Choroid plexus epithelial cell (primary cell): ENCODE data around the gene RGL3.

ENCODE experiments used
- DNase-seq: peaks from one replicate; pipeline ENCODE4 v3.0.0-alpha.2; 2010; ENCODE audit warnings: low read depth
- H3K4me3 ChIP-seq: 2 replicates; pipeline ENCODE4 v1.5.1; 2011; ENCODE audit warnings: low read depth, mild to moderate bottlenecking, control low read depth, low read length, moderate library complexity
- TF ChIP-seq, protein P1 (sequence below): conservative IDR thresholded peaks from 2 replicates; pipeline ENCODE4 v1.5.1; 2011; ENCODE audit warnings: low read depth, mild to moderate bottlenecking, control low read depth, inconsistent platforms, low read length, moderate library complexity

Gene RGL3

DNA sequence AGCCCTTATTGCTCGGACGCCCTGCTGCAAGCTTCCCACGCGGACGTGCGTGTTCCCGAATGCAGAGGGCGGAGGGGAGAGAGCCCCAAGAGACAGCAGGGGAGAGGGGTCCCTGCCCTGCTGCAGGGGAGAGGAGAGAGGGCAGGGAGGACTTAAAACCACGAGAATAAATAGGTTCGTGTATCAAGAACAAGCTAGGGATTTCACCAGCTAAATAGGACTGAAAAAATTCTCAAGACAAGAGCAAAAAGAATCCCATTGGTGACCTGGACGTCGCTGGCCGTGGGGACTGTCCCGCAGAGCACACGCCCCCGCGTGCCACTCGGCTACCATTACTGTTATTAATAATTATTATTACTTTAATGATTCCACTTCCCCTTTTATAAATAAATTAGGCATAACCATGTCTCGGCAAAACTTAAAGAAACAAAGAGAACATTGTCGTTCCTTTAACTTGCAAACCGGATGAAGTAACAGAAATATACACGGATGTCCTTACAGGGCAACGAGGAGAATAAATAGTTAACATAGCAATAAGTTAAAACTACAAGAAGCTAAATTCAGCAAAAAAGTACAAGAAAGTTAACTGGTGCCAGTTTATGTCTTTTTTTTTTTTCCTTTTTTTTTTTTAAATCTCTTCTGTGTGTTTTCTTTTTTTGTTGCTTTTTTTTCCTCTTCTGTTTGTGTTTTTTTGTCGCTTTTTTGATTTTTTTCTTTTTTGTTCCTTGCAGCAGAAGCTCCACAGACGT is 32.9 kb upstream of the RGL3 start:
- peak overlapping the region; percentile 43 for H3K4me3 ChIP-seq
- peak; percentile 23 for DNase-seq
- TF ChIP-seq, protein P1, sequence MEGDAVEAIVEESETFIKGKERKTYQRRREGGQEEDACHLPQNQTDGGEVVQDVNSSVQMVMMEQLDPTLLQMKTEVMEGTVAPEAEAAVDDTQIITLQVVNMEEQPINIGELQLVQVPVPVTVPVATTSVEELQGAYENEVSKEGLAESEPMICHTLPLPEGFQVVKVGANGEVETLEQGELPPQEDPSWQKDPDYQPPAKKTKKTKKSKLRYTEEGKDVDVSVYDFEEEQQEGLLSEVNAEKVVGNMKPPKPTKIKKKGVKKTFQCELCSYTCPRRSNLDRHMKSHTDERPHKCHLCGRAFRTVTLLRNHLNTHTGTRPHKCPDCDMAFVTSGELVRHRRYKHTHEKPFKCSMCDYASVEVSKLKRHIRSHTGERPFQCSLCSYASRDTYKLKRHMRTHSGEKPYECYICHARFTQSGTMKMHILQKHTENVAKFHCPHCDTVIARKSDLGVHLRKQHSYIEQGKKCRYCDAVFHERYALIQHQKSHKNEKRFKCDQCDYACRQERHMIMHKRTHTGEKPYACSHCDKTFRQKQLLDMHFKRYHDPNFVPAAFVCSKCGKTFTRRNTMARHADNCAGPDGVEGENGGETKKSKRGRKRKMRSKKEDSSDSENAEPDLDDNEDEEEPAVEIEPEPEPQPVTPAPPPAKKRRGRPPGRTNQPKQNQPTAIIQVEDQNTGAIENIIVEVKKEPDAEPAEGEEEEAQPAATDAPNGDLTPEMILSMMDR = no peak

DNA sequence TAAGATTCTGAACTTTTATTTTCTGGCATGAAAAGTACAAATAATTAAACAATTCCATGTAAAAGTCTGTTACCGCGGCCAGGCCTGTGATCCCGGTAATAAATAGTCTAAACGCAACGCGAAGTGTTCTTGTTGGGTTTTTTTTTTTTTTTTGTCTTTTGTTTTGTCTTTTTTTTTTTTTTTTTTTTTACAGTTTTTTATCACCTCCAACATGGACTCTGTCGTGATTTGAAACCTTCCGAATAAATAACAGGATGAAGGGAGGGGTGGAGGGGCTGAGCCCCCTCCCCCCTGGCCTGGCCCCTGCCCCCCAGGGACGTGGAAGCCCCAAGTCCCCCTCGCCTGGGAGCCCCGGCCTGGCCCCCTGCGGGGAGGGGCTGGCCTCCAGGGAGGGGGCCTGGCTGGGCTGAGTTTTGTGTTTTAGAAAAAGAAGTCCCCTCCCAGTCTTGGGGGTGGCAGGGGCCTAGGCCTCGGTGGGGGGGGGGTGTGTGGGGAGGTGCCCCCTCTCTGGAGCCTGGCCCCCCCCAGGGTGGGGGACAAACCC is 32.3 kb upstream of the RGL3 start:
- TF ChIP-seq, protein P1 = no peak
- H3K4me3 ChIP-seq = peak overlapping the region; percentile 43
- no peak for DNase-seq

DNA sequence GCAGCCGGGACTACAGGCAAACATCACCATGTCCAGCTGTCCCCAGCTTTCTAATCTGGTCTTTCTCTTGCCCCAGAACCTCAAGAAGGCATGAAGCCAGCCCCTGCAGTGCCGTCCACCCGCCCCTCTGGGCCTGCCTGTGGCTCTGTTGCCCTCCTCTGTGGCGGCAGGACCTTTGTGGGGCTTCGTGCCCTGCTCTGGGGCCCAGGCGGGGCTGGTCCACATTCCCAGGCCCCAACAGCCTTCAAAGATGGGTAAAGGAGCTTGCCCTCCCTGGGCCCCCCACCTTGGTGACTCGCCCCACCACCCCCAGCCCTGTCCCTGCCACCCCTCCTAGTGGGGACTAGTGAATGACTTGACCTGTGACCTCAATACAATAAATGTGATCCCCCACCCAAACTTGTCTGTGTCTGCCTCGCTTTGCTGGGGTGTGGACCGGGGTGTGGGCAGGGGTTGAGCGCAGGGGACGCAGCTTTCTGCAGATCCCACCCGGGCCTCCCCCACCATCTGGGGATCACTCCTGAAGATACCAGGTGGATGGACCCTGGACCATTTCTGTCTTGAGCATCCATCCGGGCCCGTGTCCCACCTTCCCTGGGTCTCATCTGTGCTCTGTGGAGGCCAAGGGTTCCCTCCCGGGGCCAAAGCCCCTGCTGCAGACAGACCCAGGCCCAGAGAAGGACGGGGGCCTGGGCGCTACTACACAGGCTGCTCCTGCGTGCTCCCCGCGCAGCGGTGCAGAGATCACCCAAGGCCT is 31.6 kb upstream of the RGL3 start:
- H3K4me3 ChIP-seq = no peak overlapping the region
- TF ChIP-seq, protein P1 = no peak

GRCh38 chr19:11448923-11449554 is 29.9 kb upstream of the RGL3 start:
- H3K4me3 ChIP-seq = no peak overlapping the region
- no peak for DNase-seq
- TF ChIP-seq, protein P1 = no peak

More for the DNA sequence above, 31.6 kb upstream of the RGL3 start:
- DNase-seq = no peak

DNA sequence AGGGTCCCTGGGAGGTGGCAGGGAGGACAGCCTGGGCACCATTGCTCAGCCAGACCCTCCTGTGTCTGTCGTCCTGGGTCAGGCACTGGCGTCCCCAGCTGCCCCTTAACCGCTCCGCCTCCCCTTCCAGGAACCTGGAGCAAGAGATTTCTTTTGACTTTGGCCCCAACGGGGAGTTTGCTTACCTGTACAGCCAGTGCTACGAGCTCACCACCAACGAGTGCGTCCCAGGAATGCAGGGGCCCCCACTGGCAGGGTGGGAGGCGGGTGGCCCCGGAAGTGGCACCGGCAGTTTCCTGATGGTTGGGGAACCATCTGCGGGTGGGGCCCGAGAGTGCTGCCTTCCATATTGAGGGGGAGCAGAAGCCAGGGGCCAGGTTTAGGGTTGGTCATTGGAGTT is 29.3 kb upstream of the RGL3 start:
- DNase-seq = no peak
- no peak overlapping the region for H3K4me3 ChIP-seq
- TF ChIP-seq, protein P1 = no peak

- TF ChIP-seq, protein P1 = no peak
- no peak for DNase-seq
Observed at GRCh38 chr19:11447347-11448262, 28.5 kb upstream of the RGL3 start.

More at GRCh38 chr19:11447347-11448262, 28.5 kb upstream of the RGL3 start:
- H3K4me3 ChIP-seq = no peak overlapping the region
